H1 (cell line): ENCODE measurements around the gene TGM3. TPM values are rescaled to one million over a fixed set of nuclear protein-coding genes. Genes with fewer than 3 reads are reported as not detected.

ENCODE experiments used
- CTBP2 ChIP-seq: IDR thresholded peaks from 2 replicates; pipeline ENCODE4 v1.7.0; 2011; ENCODE audit warnings: borderline replicate concordance, mild to moderate bottlenecking, moderate library complexity, mixed read lengths, low read length; ENCODE audit not compliant: insufficient read depth, insufficient read length
- GABPA ChIP-seq: IDR thresholded peaks from 2 replicates; pipeline ENCODE4 v1.6.1; 2011; ENCODE audit warnings: mild to moderate bottlenecking, low read length, moderate library complexity, borderline replicate concordance; ENCODE audit not compliant: insufficient read depth
- JUN ChIP-seq: IDR thresholded peaks from 2 replicates; pipeline ENCODE4 v1.6.1; 2011; ENCODE audit warnings: low read depth, mild to moderate bottlenecking, improper control_type of control experiment, low read length
- SP4 ChIP-seq: IDR thresholded peaks from 2 replicates; pipeline ENCODE4 v1.6.1; 2012; ENCODE audit warnings: low read length, inconsistent platforms
- SRF ChIP-seq: IDR thresholded peaks from 2 replicates; pipeline ENCODE4 v1.6.1; 2011; ENCODE audit warnings: mild to moderate bottlenecking, low read depth, low read length, moderate library complexity
- TAF7 ChIP-seq: optimal IDR thresholded peaks from 2 replicates; pipeline ENCODE3; 2011; ENCODE audit warnings: low read depth, mild to moderate bottlenecking, inconsistent platforms, low read length, moderate library complexity, borderline replicate concordance
- YY1 ChIP-seq: IDR thresholded peaks from 2 replicates; pipeline ENCODE4 v1.6.1; 2011; ENCODE audit warnings: low read depth, mild to moderate bottlenecking, low read length
- polyA plus RNA-seq, 7 experiments: library from polyadenylated mRNA; depleted of rRNA in 3 of 7; stranded (reverse) in 5 of 7; unstranded in 2 of 7; fragments of >200 nt in 5 of 7; fragments of 200-250 nt in 2 of 7; gene quantifications; 1 replicate in 5 of 7; 2 replicates in 1 of 7; 4 replicates in 1 of 7; pipeline versions ENCODE4 v1.2.1 to v1.2.3, GENCODE V29; 2011 to 2013; ENCODE audit warnings: missing spikeins in 2 of 7, mixed read lengths in 2 of 7
- total RNA-seq: library from RNA; stranded (reverse); fragmentation: NEBNext Ultra II Directional; extraction: Animal tissue kit (Norgen Biotek cat#: 25700); gene quantifications from 2 replicates; pipeline ENCODE4 v1.2.1, GENCODE V29; 2021
- TF ChIP-seq, protein P1 (sequence below): fragments of 300-600 bp; sonication (generic); IDR thresholded peaks from 2 replicates; pipeline ENCODE4 v1.7.1; 2012; ENCODE audit warnings: low read length, moderate library complexity, mild to moderate bottlenecking, inconsistent platforms; ENCODE audit not compliant: insufficient replicate concordance

The TGM3 gene
- total and polyA plus RNA-seq, 2 of the 8 experiments (the other 6 are each of a cell fraction or from before 2014, with no cell fraction given) = 0.12 TPM; not detected in 1

DNA sequence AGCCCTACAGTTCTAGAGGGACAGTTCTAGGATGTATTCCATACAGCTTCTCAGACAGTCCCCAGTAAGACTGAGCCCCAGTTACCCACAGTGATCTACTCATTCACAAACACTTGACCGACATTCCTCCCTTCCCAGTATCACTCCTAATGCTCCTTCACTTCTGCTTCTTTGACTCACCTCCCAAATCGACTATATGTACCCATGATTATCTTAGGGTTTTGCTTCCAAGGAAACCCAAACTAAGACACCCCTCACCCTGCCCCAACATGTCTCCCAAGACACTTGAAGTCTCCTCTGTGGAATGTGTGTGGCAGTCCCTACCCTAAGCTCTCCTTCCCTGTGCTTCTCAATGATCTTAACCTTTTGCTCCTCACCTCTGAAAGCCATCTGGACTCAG is 61.3 kb downstream of the TGM3 start (continued):
- TF ChIP-seq, protein P1, sequence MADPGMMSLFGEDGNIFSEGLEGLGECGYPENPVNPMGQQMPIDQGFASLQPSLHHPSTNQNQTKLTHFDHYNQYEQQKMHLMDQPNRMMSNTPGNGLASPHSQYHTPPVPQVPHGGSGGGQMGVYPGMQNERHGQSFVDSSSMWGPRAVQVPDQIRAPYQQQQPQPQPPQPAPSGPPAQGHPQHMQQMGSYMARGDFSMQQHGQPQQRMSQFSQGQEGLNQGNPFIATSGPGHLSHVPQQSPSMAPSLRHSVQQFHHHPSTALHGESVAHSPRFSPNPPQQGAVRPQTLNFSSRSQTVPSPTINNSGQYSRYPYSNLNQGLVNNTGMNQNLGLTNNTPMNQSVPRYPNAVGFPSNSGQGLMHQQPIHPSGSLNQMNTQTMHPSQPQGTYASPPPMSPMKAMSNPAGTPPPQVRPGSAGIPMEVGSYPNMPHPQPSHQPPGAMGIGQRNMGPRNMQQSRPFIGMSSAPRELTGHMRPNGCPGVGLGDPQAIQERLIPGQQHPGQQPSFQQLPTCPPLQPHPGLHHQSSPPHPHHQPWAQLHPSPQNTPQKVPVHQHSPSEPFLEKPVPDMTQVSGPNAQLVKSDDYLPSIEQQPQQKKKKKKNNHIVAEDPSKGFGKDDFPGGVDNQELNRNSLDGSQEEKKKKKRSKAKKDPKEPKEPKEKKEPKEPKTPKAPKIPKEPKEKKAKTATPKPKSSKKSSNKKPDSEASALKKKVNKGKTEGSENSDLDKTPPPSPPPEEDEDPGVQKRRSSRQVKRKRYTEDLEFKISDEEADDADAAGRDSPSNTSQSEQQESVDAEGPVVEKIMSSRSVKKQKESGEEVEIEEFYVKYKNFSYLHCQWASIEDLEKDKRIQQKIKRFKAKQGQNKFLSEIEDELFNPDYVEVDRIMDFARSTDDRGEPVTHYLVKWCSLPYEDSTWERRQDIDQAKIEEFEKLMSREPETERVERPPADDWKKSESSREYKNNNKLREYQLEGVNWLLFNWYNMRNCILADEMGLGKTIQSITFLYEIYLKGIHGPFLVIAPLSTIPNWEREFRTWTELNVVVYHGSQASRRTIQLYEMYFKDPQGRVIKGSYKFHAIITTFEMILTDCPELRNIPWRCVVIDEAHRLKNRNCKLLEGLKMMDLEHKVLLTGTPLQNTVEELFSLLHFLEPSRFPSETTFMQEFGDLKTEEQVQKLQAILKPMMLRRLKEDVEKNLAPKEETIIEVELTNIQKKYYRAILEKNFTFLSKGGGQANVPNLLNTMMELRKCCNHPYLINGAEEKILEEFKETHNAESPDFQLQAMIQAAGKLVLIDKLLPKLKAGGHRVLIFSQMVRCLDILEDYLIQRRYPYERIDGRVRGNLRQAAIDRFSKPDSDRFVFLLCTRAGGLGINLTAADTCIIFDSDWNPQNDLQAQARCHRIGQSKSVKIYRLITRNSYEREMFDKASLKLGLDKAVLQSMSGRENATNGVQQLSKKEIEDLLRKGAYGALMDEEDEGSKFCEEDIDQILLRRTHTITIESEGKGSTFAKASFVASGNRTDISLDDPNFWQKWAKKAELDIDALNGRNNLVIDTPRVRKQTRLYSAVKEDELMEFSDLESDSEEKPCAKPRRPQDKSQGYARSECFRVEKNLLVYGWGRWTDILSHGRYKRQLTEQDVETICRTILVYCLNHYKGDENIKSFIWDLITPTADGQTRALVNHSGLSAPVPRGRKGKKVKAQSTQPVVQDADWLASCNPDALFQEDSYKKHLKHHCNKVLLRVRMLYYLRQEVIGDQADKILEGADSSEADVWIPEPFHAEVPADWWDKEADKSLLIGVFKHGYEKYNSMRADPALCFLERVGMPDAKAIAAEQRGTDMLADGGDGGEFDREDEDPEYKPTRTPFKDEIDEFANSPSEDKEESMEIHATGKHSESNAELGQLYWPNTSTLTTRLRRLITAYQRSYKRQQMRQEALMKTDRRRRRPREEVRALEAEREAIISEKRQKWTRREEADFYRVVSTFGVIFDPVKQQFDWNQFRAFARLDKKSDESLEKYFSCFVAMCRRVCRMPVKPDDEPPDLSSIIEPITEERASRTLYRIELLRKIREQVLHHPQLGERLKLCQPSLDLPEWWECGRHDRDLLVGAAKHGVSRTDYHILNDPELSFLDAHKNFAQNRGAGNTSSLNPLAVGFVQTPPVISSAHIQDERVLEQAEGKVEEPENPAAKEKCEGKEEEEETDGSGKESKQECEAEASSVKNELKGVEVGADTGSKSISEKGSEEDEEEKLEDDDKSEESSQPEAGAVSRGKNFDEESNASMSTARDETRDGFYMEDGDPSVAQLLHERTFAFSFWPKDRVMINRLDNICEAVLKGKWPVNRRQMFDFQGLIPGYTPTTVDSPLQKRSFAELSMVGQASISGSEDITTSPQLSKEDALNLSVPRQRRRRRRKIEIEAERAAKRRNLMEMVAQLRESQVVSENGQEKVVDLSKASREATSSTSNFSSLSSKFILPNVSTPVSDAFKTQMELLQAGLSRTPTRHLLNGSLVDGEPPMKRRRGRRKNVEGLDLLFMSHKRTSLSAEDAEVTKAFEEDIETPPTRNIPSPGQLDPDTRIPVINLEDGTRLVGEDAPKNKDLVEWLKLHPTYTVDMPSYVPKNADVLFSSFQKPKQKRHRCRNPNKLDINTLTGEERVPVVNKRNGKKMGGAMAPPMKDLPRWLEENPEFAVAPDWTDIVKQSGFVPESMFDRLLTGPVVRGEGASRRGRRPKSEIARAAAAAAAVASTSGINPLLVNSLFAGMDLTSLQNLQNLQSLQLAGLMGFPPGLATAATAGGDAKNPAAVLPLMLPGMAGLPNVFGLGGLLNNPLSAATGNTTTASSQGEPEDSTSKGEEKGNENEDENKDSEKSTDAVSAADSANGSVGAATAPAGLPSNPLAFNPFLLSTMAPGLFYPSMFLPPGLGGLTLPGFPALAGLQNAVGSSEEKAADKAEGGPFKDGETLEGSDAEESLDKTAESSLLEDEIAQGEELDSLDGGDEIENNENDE = no peak
- TF ChIP-seq TAF7 (no peak), GABPA (no peak), CTBP2 (no peak), SRF (no peak), SP4 (no peak), YY1 (no peak), JUN (no peak)
- TF ChIP-seq, all 59 proteins: peak for 0
